HL-60 (cell line): ENCODE data around the gene PCBP4.

Source experiments
- DNase-seq, 2 experiments: peaks; one replicate each; pipeline ENCODE4 v3.0.0-alpha.2; 2010 to 2020; ENCODE audit warnings: low read depth in 1 of 2, low spot score in 1 of 2
- H3K27ac ChIP-seq: fragments of 250-450 bp; sonication (Bioruptor Pico); replicated peaks from 2 replicates; pipeline ENCODE4 v1.5.1; 2020; ENCODE audit warnings: mild to moderate bottlenecking, moderate library complexity
- H3K27me3 ChIP-seq: fragments of 250-450 bp; sonication (Bioruptor Pico); 2 replicates; pipeline ENCODE4 v1.5.1; 2021; ENCODE audit warnings: mild to moderate bottlenecking, moderate library complexity; ENCODE audit not compliant: insufficient read depth, poor library complexity, severe bottlenecking
- H3K4me3 ChIP-seq: replicated peaks from 2 replicates; pipeline ENCODE4 v1.5.1; 2011; ENCODE audit warnings: mild to moderate bottlenecking, control low read depth, low read length; ENCODE audit not compliant: insufficient read depth
- GABPA ChIP-seq: IDR thresholded peaks from 2 replicates; pipeline ENCODE4 v1.6.1; 2012; ENCODE audit warnings: low read depth
- POLR2AphosphoS5 ChIP-seq: IDR thresholded peaks from 2 replicates; pipeline ENCODE4 v1.6.1; 2012; ENCODE audit warnings: low read depth
- SPI1 ChIP-seq: IDR thresholded peaks from 2 replicates; pipeline ENCODE4 v1.6.1; 2012; ENCODE audit warnings: low read depth, mild to moderate bottlenecking, borderline replicate concordance
- TF ChIP-seq, protein P1 (sequence below): IDR thresholded peaks from one replicate; pipeline ENCODE4 v1.5.1; 2011; ENCODE audit warnings: low read length, control low read depth, inconsistent platforms; ENCODE audit not compliant: insufficient read depth
- TF ChIP-seq, protein P2 (sequence below): IDR thresholded peaks from 2 replicates; pipeline ENCODE4 v1.6.1; 2012; ENCODE audit warnings: low read depth; ENCODE audit not compliant: insufficient replicate concordance

Gene PCBP4

DNA sequence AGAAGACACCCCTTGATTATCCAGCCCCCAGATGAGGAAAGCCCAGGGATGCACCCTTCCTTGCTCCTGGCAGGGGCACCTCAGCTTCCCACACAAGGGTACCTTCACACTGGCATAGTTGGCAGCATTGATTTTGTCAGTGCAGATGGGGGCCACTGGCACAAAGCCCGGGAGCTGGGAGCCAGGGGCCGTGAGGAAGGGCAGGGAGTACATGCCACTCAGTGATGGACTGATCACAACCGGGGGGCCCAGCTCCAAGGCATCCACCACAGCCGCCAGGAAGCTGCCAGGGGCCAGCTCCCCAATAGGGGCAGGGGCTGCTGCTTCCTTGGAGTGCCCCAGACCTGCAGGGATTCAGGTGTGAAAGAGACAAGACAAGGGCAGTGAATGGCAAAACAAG is 2.6 kb upstream of the PCBP4 start:
- TF ChIP-seq POLR2AphosphoS5 (no peak), GABPA (no peak), SPI1 (no peak)
- TF ChIP-seq, protein P1, sequence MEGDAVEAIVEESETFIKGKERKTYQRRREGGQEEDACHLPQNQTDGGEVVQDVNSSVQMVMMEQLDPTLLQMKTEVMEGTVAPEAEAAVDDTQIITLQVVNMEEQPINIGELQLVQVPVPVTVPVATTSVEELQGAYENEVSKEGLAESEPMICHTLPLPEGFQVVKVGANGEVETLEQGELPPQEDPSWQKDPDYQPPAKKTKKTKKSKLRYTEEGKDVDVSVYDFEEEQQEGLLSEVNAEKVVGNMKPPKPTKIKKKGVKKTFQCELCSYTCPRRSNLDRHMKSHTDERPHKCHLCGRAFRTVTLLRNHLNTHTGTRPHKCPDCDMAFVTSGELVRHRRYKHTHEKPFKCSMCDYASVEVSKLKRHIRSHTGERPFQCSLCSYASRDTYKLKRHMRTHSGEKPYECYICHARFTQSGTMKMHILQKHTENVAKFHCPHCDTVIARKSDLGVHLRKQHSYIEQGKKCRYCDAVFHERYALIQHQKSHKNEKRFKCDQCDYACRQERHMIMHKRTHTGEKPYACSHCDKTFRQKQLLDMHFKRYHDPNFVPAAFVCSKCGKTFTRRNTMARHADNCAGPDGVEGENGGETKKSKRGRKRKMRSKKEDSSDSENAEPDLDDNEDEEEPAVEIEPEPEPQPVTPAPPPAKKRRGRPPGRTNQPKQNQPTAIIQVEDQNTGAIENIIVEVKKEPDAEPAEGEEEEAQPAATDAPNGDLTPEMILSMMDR = no peak
- TF ChIP-seq, protein P2, sequence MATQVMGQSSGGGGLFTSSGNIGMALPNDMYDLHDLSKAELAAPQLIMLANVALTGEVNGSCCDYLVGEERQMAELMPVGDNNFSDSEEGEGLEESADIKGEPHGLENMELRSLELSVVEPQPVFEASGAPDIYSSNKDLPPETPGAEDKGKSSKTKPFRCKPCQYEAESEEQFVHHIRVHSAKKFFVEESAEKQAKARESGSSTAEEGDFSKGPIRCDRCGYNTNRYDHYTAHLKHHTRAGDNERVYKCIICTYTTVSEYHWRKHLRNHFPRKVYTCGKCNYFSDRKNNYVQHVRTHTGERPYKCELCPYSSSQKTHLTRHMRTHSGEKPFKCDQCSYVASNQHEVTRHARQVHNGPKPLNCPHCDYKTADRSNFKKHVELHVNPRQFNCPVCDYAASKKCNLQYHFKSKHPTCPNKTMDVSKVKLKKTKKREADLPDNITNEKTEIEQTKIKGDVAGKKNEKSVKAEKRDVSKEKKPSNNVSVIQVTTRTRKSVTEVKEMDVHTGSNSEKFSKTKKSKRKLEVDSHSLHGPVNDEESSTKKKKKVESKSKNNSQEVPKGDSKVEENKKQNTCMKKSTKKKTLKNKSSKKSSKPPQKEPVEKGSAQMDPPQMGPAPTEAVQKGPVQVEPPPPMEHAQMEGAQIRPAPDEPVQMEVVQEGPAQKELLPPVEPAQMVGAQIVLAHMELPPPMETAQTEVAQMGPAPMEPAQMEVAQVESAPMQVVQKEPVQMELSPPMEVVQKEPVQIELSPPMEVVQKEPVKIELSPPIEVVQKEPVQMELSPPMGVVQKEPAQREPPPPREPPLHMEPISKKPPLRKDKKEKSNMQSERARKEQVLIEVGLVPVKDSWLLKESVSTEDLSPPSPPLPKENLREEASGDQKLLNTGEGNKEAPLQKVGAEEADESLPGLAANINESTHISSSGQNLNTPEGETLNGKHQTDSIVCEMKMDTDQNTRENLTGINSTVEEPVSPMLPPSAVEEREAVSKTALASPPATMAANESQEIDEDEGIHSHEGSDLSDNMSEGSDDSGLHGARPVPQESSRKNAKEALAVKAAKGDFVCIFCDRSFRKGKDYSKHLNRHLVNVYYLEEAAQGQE = no peak

DNA sequence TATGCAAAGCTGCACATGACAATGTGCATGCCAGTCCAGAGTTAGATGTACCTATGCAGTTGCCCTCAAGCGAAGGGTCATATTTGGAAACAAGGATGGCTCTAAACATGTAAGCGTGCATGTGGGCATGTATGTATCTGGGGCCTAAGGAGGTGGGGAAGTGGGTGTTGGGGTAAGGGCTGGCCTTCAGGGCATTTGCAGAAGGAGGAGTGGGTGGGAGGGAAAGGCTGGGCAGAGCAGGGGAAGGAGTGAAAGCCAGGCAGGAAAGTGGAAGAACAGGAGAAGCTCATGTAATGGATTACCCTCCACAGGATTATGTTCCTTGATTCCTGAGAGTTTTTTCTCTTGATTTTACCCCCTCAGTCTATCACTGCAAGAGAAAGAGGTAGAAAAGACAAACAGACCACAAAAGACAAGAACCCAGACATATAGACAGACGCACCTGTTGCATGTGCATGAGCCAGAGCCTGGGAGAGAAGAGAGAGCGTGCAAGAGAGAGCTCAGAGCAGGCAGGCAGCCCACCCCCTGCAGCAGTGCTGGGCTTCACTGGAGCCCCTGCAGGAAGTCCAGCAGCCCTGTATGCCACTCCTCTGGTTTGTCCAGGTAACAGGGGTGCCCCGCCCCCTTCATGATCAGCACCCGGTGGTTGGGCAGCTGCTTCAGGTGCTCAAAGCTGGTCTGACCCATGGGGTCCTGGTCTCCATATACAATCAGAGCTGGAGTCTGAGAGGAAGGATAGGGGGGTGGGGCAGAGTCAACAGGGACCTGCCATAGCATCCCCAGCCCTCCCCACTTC is 1.8 kb upstream of the PCBP4 start:
- H3K4me3 ChIP-seq = no peak overlapping the region
- no peak for DNase-seq
- TF ChIP-seq SPI1 (no peak), POLR2AphosphoS5 (no peak), GABPA (no peak)
- TF ChIP-seq, protein P2 = no peak
- TF ChIP-seq, protein P1 = no peak
- H3K27ac ChIP-seq = no peak overlapping the region
- H3K27me3 ChIP-seq = peaks cover 16% of the 10 kb centered on the region

More for the DNA sequence above, 2.6 kb upstream of the PCBP4 start:
- H3K4me3 ChIP-seq = no peak overlapping the region
- H3K27me3 ChIP-seq = peaks cover 16% of the 10 kb centered on the region
- DNase-seq = no peak
- no peak overlapping the region for H3K27ac ChIP-seq

DNA sequence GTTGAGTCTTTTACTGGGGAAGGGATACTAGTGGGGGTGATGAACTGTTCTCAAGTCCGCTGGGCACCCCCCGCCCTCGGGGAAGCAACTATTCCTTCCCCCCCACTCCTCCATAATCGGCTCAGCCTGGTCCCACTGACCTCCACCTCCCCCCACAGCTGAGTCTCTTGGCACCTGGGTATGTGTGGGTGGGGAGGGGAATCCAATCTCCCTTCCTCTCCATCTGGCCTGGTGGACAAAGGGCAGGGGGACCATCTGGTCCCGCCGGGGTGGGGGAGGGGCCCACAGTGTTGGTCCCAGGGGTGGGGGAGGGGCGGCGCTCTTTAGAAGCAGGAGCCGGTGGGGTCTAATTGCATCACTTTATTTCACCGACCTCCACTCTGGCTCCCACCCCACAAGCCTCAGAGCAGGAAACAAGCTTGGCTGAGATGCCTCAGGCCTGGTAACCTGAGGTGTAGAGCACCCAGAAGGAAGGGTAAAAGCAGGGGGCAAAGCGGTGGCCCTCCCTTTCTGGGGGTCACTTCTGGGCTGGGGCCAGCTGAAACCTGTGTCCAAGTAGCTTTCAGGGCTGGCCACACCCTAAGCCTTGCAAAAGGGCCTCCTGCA is 1.0 kb upstream of the PCBP4 start:
- Histone ChIP-seq H3K27me3 (peaks cover 16% of the 10 kb centered on the region), H3K27ac (no peak overlapping the region), H3K4me3 (no peak overlapping the region; the same call in 1 of the 2 replicates)
- DNase-seq = no peak
- TF ChIP-seq SPI1 (no peak), POLR2AphosphoS5 (no peak), GABPA (no peak)
- TF ChIP-seq, protein P1 = no peak
- TF ChIP-seq, protein P2 = no peak
